Measurements from ENCODE around the gene ITGB5.

DNA sequence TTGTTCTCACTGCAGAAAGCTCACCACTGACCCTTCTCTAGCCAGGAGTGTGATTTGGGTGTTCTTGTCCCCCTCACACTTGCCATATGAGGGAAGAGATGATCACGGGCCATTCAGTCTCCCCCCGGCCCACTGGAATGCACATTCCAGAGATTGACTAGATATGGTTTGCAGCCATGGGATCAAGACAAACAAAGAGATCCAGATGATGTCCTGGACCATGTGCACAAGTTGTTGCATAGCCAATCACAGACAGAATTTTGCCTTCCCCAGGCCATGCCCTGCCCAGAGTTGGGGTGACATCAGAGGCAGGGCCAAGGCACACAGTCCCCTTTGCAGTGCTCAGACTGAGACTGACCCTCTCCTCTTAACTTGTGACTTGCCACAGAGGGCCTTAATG lies 32.6 kb upstream of the ITGB5 start:
- TF ChIP-seq CTCF (conservative IDR thresholded peaks at IDR 0.05 in 1 of 2, IDR thresholded peaks at IDR 0.05 in 1 of 2; ENCODE audit: low read depth in 1 of 2, low read length in 2 of 2) (no peak), EZH2 (IDR thresholded peaks at IDR 0.05; ENCODE audit: low read length, missing control alignments) (no peak)

Measured in fibroblast of lung (primary cell).